ENCODE measurements around the gene PSMD12. TPM values are rescaled to one million over a fixed set of nuclear protein-coding genes. Genes with fewer than 3 reads are reported as not detected.

Gene PSMD12
- total RNA-seq (2022), result 84.4 and 94.0 TPM in 2 replicates
- Bru-seq, nascent RNA, result percentile 95 among the genes with signal in this experiment
- percentile 96 among the genes with signal in this experiment for BruChase-seq, experiment 1, labeled RNA remaining after a 2-hour chase
- BruChase-seq, experiment 2, labeled RNA remaining after a 6-hour chase, result percentile 95 among the genes with signal in this experiment
- long read RNA-seq, full-length matches to known transcripts, result 217 of 236 reads
- long read RNA-seq, partial matches to known transcripts, result 5 of 236 reads
- long read RNA-seq, other reads (novel, unspliced or antisense), result 14 of 236 reads

DNA sequence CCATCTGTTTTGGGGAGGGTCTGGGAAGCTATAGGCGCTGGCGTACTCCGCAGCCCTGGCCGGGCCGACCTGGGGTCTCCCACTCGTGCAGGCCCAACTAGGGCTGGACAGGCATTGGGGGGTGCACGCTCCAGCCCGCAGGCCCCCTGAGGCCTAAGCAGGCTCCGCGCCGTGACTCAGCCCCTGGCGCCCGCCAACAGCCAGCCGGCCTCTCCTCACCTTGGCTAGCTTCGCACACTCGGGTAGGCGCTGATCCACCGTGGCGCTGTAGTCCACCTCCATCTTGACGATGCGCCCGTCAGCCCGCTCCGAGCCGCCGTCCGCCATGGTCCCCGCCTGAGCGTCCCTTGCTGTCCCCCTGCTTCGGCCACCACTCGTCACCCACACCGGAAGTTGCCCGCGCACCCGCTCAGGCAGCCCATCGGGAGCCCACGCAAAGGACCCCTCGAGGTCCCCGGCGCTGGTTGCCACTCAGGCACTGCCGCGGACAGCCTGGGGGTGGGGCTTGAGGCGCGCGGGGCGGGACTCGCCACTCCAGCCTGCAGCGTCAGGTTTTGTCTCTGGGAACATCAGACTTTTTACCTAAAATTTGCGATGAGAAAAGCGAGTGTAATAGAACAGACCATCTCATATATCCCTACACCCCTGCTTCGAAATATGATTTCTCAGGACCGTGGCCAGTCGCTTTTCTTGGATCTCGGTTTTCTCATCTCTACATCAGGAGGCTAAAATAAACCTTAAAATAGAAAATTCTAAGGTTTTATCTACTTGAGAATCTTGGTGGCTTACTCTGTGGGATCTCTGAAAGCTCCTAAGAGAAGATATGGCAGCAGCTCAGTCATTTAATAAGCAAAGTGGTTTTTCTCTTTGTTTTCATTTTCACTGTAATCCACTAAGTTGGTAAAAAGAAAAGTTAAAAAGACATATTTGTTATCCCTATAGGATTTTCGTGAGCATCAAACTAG is at the start of gene PSMD12:
PSMD12 (minus strand) TSS at position 385 of the 965 bp plus-strand sequence; CDS start at position 327, 58 bp downstream.
- H3K27me3 ChIP-seq (replicated peaks; ENCODE audit: control insufficient read depth, insufficient read depth, low read length), result no peaks in the 10 kb centered on the region
- H3K4me3 ChIP-seq (ENCODE audit: low read depth, low read length), result peak within 1 kb of the TSS; percentile 94
- TF ChIP-seq, protein P1, sequence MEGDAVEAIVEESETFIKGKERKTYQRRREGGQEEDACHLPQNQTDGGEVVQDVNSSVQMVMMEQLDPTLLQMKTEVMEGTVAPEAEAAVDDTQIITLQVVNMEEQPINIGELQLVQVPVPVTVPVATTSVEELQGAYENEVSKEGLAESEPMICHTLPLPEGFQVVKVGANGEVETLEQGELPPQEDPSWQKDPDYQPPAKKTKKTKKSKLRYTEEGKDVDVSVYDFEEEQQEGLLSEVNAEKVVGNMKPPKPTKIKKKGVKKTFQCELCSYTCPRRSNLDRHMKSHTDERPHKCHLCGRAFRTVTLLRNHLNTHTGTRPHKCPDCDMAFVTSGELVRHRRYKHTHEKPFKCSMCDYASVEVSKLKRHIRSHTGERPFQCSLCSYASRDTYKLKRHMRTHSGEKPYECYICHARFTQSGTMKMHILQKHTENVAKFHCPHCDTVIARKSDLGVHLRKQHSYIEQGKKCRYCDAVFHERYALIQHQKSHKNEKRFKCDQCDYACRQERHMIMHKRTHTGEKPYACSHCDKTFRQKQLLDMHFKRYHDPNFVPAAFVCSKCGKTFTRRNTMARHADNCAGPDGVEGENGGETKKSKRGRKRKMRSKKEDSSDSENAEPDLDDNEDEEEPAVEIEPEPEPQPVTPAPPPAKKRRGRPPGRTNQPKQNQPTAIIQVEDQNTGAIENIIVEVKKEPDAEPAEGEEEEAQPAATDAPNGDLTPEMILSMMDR (IDR thresholded peaks at IDR 0.05; ENCODE audit: insufficient read depth in 1 of 2, low read depth in 1 of 2, low read length in 1 of 2, severe bottlenecking in 1 of 2, unreplicated experiment in 1 of 2), result no peak
- H3K36me3 ChIP-seq (ENCODE audit: control insufficient read depth, insufficient read depth, low read length), result no peaks in the 10 kb centered on the region
- Mint-ChIP-seq H3K4me1 (ENCODE audit: low read depth, unreplicated experiment) (no peaks in the 10 kb centered on the region), H3K9me3 (ENCODE audit: unreplicated experiment) (no peaks in the 10 kb centered on the region), H3K36me3 (ENCODE audit: insufficient read depth, unreplicated experiment) (peaks cover 41% of the 10 kb centered on the region), H3K27ac (ENCODE audit: unreplicated experiment) (peak within 1 kb of the TSS; percentile 82), H3K27me3 (ENCODE audit: insufficient read depth, unreplicated experiment) (no peaks in the 10 kb centered on the region), H3K4me3 (ENCODE audit: unreplicated experiment) (peak within 1 kb of the TSS; percentile 90)
- ChIA-PET POLR2A (no interaction called here), CTCF (interaction anchor here (0.7 kb wide), 1 partner anchor 9 kb away, joined by 4 read pairs; no protein-coding TSS in a partner anchor)
- H3K9me3 ChIP-seq, result no peaks in the 10 kb centered on the region
- peaks cover 3% of the 10 kb centered on the region; the same call in 1 of the 2 replicates for H3K4me1 ChIP-seq
- DNase-seq, result peak; percentile 95 to 97
- no TSS peak for BruUV-seq (replicated peaks)
- intact Hi-C loops (cut with micrococcal nuclease; ENCODE audit: unreplicated experiment), result no loop called here

GRCh38 chr17:67415291-67415690 is 48.9 kb upstream of the PSMD12 start:
- Mint-ChIP-seq H3K9me3 (ENCODE audit: unreplicated experiment) (no peaks in the 10 kb centered on the region), H3K4me1 (ENCODE audit: low read depth, unreplicated experiment) (no peaks in the 10 kb centered on the region), H3K27me3 (ENCODE audit: insufficient read depth, unreplicated experiment) (no peaks in the 10 kb centered on the region), H3K27ac (ENCODE audit: unreplicated experiment) (no peak overlapping the region), H3K36me3 (ENCODE audit: insufficient read depth, unreplicated experiment) (no peaks in the 10 kb centered on the region), H3K4me3 (ENCODE audit: unreplicated experiment) (no peak overlapping the region)
- TF ChIP-seq, protein P1 (IDR thresholded peaks at IDR 0.05; ENCODE audit: insufficient read depth in 1 of 2, low read depth in 1 of 2, low read length in 1 of 2, severe bottlenecking in 1 of 2, unreplicated experiment in 1 of 2), result no peak
- Histone ChIP-seq H3K4me1 (no peaks in the 10 kb centered on the region), H3K9me3 (no peaks in the 10 kb centered on the region), H3K27me3 (replicated peaks; ENCODE audit: control insufficient read depth, insufficient read depth, low read length) (no peaks in the 10 kb centered on the region), H3K4me3 (ENCODE audit: low read depth, low read length) (no peak overlapping the region), H3K36me3 (ENCODE audit: control insufficient read depth, insufficient read depth, low read length) (no peaks in the 10 kb centered on the region)
- POLR2A ChIA-PET, result no interaction called here
- CTCF ChIA-PET, result no interaction called here
- intact Hi-C loops (cut with micrococcal nuclease; ENCODE audit: unreplicated experiment), result no loop called here
- no TSS peak for BruUV-seq (replicated peaks)
- no peak for DNase-seq

- TF ChIP-seq, protein P1 (IDR thresholded peaks at IDR 0.05; ENCODE audit: insufficient read depth in 1 of 2, low read depth in 1 of 2, low read length in 1 of 2, severe bottlenecking in 1 of 2, unreplicated experiment in 1 of 2), result no peak
- ChIA-PET POLR2A (no interaction called here), CTCF (no interaction called here)
- no peaks in the 10 kb centered on the region for H3K9me3 ChIP-seq
- Mint-ChIP-seq H3K4me3 (ENCODE audit: unreplicated experiment) (no peak overlapping the region), H3K9me3 (ENCODE audit: unreplicated experiment) (no peaks in the 10 kb centered on the region), H3K4me1 (ENCODE audit: low read depth, unreplicated experiment) (no peaks in the 10 kb centered on the region), H3K27me3 (ENCODE audit: insufficient read depth, unreplicated experiment) (no peaks in the 10 kb centered on the region), H3K27ac (ENCODE audit: unreplicated experiment) (no peak overlapping the region), H3K36me3 (ENCODE audit: insufficient read depth, unreplicated experiment) (no peaks in the 10 kb centered on the region)
- no peak overlapping the region for H3K4me3 ChIP-seq (ENCODE audit: low read depth, low read length)
- BruUV-seq (replicated peaks), result no TSS peak
- no peaks in the 10 kb centered on the region for H3K36me3 ChIP-seq (ENCODE audit: control insufficient read depth, insufficient read depth, low read length)
- DNase-seq, result no peak
- no peaks in the 10 kb centered on the region for H3K4me1 ChIP-seq
- no peaks in the 10 kb centered on the region for H3K27me3 ChIP-seq (replicated peaks; ENCODE audit: control insufficient read depth, insufficient read depth, low read length)
- intact Hi-C loops (cut with micrococcal nuclease; ENCODE audit: unreplicated experiment), result no loop called here
Observed at GRCh38 chr17:67414559-67414958, 48.2 kb upstream of the PSMD12 start.
